Activated CD4-positive, alpha-beta T cell treated with anti-CD3 and anti-CD28 coated beads, Interleukin-2, amount 50 U/mL, for 24 hours (primary cell): ENCODE measurements around the gene KIF25.
"Not testable (repeated sequence)": the region's sequence is repeated elsewhere in the genome, so short reads cannot be mapped to it uniquely, and the experiment has no call there.

ENCODE experiments used
- DNase-seq, 2 donors: peaks; one replicate each; pipeline ENCODE4 v3.0.0-alpha.2; 2020; ENCODE audit warnings: low read depth in 1 of 2, low spot score in 1 of 2

Gene KIF25

DNA sequence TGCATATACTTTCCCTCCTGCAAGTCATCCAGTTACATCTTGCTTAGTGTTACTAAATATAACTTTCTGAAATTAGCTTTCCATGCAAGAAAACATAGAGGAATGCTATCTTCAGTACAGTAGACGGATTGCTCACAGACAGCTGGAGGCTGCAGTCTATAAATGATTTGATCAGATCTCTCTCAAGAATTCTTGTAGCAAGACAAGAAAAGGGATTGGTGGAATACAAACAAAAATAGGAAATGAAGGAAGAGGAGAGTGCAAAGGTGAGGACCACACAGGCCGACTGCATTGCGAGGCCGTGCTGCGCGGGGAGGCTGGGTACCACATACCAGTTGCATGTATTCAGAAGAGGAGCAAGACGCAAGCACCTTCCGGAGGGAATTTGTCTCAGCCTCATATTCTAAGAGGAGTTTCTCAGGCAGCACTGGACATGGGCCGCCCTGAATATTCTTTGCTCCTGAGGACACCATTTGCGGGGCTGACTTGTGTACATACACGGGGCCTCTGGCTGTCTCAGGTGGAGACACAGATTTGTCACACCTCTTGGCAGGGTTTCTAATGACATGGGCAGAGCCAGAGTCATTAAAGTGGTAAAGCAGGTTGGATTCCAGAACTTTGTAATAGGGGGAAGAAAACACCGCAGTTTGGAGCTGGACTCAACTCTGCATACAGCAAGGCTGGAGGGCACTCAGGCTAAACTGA, 22.7 kb upstream of the KIF25 start:
- DNase-seq = no peak

- no peak for DNase-seq
Measured at GRCh38 chr6:167975458-167975857, 22.0 kb upstream of the KIF25 start.

DNA sequence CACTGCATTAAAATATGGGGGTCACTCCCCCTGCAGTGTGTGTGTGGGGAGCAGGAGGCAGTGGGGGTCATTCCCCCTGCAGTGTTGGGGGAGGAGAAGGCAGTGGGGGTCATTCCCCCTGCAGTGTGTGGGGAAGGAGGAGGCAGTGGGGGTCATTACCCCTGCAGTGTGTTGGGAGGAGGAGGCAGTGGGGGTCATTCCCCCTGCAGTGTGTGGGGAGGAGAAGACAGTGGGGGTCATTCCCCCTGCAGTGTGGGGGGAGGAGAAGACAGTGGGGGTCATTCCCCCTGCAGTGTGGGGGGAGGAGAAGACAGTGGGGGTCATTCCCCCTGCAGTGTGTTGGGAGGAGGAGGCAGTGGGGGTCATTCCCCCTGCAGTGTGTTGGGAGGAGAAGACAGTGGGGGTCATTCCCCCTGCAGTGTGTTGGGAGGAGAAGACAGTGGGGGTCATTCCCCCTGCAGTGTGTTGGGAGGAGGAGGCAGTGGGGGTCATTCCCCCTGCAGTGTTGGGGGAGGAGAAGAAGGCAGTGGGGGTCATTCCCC, 21.3 kb upstream of the KIF25 start:
- not testable (repeated sequence) for DNase-seq

- no peak for DNase-seq
Measured at GRCh38 chr6:167976708-167977107, 20.8 kb upstream of the KIF25 start.

DNA sequence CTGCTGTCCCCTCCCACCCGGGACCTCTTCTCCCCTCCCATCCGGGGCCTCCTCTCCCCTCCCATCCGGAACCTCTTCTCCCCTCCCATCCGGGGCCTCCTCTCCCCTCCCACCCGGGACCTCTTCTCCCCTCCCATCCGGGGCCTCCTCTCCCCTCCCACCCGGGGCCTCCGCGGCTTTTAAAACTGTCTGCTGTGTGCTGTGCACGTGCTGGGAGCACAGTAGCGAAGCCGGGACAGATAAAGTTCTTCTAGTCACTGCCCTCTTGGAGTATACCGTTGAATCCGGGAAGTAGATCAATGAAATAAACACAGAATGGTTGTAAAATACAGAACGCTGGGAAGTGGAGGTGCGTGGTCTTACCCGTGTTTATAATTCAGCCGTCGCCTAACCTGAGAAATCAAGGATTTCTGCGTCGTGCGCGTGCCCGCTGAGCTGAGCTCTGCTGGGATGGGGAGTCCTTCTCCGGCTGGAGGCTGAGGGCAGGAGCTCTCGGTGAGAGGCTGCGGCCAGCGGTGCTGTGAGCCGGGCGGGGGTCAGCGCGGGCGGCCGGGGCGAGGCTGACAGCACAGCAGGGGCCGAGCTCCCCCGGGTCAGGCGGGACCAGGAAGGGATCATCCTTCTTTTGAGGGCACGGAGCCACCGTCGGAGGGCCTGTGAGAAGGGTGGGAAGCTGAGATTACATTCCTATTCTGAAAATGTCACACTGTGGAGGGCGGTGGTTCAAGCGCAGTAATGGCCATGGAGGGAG, 19.6 kb upstream of the KIF25 start:
- no peak for DNase-seq

DNA sequence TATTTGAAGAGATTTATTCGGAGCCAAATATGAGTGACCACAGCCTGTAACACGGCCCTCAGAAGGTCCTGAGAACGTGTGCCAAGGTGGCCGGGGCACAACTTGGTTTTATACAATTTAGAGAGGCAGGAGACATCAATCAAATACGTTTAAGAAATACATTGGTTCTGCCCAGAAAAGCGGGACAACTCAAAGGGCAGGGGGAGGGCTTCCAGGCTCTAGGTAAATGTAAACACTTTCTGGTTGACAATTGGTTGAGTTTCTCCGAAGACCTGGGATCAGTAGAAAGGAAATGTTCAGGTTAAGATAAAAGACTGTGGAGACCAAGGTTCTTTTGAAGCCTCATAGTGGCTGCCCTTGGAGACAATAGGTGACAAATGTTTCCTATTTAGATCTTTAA, 18.9 kb upstream of the KIF25 start:
- no peak for DNase-seq

- no peak for DNase-seq
Measured at GRCh38 chr6:167979436-167980139, 17.9 kb upstream of the KIF25 start.

DNA sequence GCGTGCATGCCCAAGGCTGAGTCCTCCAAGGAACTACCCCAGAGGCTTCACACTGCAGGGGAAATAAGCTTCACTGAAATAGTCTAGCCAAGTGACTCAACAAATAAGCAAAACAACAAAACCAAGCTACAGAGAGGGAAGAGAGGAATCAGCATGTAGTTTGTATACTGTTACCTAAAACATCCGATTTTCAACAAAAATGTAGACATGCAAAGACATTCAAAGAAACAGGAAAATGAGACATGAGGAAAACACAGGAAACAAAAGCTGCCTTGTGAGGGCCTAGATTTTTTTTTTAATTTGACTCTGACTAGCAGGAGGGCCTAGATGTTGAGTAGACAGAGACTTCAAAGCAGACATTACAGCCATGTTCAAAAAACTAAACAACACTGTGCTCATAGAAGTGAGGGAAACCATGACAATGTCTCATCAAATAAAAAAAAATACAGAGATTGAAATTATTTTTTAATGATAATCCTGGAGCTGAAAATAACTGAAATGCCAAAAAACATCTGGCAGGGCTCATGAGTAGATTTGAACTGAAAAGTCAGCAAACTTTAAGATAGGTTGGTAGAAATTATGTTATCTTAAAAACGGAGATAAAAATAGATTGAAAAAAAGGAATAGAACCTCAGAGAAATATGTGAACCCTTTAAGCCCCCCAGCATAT, 16.4 kb upstream of the KIF25 start:
- DNase-seq = no peak

DNA sequence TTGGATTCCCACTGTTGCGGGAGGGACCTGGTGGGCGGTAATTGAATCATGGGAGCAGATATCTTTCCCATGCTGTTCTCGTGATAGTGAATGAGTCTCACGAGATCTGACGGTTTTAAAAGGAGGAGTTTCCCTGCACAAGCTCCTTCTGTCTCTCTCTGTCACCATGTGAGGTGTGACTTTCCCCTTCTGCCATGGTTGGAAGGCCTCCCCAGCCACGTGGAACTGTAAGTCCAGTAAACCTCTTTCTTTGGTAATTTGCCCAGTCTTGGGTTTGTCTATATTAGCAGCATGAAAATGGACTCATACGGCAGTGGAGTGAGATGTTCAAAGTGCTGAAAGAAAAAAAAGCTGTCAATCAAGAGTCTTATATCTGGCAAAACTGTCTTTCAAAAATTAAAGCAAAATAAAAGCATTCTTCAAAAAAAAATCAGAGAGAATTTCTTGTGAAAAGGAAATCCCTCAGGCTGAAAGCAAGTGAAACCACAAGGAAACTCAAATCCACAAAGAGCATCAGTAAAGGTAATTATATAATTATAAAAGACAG, 15.5 kb upstream of the KIF25 start:
- no peak for DNase-seq

DNA sequence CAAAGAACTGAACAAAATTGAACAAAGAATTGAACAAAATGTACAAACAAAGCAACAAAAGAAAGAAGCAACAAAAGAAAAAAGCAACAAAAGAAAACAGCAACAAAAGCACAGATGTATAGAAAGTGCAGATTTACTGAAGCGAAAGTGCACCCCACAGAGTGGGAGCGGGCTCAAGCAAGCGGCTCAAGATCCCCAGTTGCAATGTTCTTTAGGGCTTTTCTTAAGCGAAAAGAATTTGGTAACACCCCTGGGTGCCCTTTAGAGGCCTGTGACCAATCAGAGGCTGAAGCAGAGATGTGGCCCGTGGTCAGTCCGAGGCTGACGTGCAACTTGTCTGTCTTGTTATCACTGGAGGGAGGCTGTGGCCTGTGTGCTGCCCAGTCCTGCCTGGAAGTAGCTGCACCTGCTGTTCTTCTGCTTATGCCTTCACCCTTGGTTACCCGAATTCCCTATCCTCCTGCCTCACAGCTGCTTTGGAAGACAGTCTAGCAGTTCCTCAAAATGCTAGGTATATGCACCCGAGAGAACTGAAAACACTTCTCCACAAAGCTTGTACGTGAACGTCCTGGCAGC, 13.2 kb upstream of the KIF25 start:
- no peak for DNase-seq

DNA sequence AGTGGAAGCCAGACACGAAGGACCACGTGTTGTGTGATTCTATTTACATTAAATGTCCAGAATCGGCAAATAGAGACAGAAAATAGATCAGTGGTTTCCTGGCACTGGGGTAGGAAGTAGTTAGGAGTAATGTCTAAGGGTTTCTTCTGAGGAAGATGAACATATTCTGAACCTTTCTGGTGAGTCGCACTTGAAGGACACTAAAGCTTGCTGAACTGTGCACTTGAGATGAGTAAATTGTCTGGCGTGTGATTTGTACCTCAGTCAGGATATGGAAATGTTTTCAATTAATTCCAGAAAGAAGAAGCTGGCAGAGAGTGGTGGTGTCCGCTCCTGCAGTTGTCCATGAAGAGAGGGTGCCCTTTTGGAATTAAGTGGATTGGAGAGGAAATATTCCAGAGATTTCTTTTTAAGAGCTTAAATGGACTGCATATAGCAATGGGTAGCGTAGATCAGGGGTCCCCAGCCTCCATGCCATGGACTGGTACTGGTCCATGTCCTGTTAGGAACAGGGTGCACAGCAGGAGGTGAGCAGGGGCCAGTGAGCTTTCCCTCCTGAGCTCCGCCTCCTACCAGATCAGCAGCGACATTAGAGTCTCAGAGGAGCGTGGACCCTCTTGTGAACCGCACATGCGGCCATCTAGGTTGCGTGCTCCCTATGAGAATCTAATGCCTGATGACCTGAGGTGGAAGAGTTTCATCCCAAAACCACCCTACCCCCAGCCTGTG, 12.4 kb upstream of the KIF25 start:
- DNase-seq = no peak

GRCh38 chr6:167985911-167986595, 11.4 kb upstream of the KIF25 start:
- DNase-seq = no peak

DNA sequence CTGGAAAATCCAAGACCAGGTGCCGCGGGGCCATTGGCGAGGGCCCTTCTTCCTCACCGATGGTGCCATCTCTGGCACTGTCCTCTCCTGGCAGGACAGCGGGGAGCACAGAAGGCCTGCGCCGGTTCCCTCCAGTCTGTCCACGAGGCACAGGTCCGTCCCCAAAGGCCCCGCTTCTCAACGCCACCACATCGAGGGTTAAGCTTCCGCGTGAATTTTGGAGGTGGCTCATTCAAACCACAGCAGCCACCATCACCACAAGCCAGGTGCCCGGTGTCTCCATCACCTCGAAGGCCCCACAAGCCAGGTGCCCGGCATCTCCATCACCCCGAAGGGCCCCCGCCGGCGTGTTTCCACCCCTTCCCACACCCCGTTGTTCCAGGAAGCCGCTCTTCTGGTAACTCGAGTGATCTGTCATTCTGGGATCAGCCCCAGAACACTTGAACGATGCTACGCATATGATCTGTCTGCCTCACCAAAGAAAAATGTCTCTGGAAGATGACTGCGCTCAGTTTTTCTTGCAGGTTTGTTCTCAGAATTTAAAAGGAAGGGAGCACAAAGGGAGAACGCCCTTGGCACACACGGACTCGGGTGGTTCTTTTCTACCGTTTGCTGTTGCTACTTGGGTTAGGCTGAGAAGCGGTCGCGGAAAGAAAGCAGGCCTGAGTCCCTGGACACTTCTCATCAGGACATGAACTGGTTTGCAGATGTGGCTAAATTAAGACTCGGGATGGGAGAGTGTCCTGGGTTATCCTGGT, 9.9 kb upstream of the KIF25 start:
- no peak for DNase-seq

DNA sequence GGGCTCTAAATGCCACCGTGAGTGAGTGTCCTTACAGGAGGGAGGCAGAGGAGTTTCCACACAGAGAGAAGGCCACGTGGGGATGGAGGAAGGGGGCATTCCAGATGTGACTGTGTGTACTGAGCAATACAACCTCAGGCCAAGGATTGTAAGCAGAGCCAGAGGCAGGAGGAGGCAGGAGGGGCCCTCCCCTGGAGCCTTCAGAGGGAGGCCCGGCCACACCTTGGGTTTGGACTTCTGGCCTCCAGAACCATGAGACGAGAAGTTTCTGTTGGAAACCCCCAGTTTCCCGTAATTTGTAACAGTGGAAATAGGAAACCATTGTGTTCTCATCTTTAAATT, 9.3 kb upstream of the KIF25 start:
- DNase-seq = no peak

- no peak for DNase-seq
Measured at GRCh38 chr6:167988945-167989841, 8.3 kb upstream of the KIF25 start.

DNA sequence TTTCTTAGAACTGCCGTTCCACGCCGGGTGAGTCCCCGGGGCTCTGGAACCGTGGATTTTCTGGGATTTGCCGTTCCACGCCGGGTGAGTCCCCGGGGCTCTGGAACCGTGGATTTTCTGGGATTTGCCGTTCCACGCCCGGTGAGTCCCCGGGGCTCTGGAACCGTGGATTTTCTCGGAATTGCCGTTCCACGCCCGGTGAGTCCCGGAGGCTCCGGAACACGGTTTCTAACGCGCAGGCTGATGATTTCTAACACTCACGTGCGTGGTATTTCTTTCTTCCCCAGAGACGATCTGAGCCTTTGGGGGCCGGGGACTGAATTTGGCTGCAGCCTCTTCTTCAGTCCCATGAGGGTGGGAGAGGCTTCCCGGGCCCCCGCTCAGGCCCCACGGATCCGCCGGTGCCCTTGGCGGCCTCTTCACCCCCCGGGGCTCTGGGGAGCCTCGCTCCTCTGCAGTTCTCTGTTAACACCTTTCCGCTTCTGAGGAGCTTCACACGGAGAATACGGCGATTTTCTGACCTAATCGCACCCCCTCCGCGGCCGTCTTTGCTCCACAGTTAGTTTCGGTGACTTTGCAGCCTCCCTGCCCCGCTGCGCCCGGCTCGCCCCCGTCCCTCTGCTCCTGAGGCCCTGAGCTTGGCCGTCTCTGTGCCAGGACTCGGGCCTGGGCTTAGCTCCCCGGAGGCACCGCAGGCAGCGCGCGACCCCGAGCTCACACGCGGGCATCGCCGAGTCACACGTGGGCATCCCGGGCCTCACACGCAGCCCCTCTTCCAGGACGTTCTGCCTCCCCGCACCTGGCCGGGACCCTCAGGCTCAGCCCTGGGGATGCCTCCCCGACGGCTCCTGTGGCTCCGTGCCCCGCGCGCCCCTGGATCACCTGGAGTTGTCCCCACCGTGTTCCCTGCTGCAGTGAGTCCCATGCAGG, 7.2 kb upstream of the KIF25 start:
- no peak for DNase-seq

- no peak for DNase-seq
Measured at GRCh38 chr6:167993169-167993568, 4.3 kb upstream of the KIF25 start.
